ENCODE data around the gene PEX11G.

DNA sequence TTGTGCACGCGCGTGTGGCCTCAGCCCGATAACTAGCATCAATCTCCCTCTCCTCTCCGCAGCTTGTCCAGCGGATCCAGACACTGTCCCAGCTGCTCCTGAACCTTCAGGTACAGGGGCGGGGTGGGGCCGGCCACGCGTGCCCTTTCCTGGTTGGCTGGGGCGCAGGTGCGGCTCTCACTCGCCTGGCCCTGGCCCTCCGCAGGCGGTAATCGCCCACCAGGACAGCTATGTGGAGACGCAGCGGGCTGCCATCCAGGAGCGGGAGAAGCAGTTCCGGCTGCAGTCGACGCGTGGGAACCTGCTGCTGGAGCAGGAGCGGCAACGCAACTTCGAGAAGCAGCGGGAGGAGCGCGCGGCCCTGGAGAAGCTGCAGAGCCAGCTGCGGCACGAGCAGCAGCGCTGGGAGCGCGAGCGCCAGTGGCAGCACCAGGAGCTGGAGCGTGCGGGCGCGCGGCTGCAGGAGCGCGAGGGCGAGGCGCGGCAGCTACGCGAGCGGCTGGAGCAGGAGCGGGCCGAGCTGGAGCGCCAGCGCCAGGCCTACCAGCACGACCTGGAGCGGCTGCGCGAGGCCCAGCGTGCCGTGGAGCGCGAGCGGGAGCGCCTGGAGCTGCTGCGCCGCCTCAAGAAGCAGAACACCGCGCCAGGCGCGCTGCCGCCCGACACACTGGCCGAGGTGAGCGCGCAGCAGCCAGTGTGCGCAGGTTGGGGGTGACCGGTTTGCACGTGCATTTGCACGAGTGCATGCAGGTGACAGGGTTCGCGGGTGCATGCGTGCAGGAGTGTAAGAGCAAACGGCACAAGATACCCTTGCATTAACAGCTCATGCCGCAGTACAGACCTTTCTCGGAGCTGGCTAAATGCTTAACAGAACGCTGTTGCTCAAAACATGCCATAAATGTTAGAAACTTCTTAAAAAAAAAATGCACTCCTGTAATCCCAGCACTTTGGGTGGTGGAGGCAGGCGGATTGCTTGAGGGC, 21.5 kb downstream of the PEX11G start:
- TF ChIP-seq LEF1 (IDR thresholded peaks at IDR 0.05; ENCODE audit: borderline replicate concordance) = no peak
- TF ChIP-seq SUZ12 (IDR thresholded peaks at IDR 0.05) = no peak
- TF ChIP-seq BHLHE40 (IDR thresholded peaks at IDR 0.05; ENCODE audit: borderline replicate concordance) = no peak
- TF ChIP-seq, protein P1, sequence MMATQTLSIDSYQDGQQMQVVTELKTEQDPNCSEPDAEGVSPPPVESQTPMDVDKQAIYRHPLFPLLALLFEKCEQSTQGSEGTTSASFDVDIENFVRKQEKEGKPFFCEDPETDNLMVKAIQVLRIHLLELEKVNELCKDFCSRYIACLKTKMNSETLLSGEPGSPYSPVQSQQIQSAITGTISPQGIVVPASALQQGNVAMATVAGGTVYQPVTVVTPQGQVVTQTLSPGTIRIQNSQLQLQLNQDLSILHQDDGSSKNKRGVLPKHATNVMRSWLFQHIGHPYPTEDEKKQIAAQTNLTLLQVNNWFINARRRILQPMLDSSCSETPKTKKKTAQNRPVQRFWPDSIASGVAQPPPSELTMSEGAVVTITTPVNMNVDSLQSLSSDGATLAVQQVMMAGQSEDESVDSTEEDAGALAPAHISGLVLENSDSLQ (IDR thresholded peaks at IDR 0.05) = no peak
- TF ChIP-seq ARNT (IDR thresholded peaks at IDR 0.05) = no peak
- TF ChIP-seq TARDBP (IDR thresholded peaks at IDR 0.05) = no peak
- no peak for TF ChIP-seq CTBP1 (IDR thresholded peaks at IDR 0.05; ENCODE audit: borderline replicate concordance)
- no peak for TF ChIP-seq SP1 (IDR thresholded peaks at IDR 0.05)
- TF ChIP-seq ZNF384 (IDR thresholded peaks at IDR 0.05) = no peak
- TF ChIP-seq L3MBTL2 (conservative IDR thresholded peaks at IDR 0.05) = no peak
- no peak for TF ChIP-seq ELF4 (IDR thresholded peaks at IDR 0.05)
- no peak for TF ChIP-seq FOXM1 (IDR thresholded peaks at IDR 0.05; ENCODE audit: borderline replicate concordance)
